Fibroblast of skin of left quadriceps (primary cell): ENCODE results near the gene FURIN.
"Not testable (repeated sequence)": the region's sequence is repeated elsewhere in the genome, so short reads cannot be mapped to it uniquely, and the experiment has no call there.

ENCODE experiments used
- DNase-seq, 2 experiments: peaks; one replicate each; pipeline ENCODE4 v3.0.0-alpha.2; 2013; ENCODE audit warnings: low read depth in 2 of 2

FURIN gene

DNA sequence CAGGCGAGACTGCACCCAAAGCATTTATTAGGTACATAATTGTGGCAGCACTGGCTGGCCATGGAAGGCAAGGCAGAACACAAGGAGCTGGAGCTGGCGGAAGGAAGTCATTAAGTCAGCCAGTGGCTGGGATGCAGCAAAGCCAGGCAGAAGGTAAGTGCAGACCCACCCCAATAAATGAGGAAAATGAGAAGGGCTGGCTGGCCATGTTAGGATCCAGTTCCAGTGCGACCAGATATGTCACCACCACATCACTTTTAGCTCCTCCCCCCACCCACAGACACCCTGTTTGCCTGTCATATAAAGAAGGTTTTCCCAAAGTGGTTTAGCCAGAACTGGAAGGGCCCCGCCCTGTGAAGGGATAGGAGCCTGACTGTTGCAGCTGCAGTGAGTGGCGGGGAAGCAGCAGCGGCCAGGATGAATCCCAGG is at the start of gene FURIN:
TSS of gene FURIN (plus strand) at position 328 of the 429 bp plus-strand sequence. CDS start 7,153 bp downstream, outside the sequence.
- no peak for DNase-seq

DNA sequence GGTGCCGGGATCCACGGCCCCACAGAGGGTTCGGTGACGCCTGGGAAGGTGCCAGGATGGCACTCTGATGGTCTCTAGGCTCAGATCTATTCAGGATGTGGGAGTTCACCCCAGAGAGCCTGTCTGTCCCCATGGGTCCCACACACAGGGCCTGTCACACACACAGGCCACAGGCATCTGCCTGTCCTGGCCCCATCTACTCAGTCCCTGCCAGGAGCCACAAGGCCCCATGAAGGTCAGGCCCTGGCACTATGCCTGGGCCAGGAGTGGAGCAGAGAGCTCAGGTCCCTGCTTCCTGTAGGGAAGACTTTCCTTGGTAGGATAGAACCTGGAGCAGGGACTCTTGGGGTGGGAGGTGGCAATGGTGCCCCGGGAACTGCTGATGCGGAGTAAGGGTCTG is 49.0 kb upstream of the FURIN start:
- no peak for DNase-seq

DNA sequence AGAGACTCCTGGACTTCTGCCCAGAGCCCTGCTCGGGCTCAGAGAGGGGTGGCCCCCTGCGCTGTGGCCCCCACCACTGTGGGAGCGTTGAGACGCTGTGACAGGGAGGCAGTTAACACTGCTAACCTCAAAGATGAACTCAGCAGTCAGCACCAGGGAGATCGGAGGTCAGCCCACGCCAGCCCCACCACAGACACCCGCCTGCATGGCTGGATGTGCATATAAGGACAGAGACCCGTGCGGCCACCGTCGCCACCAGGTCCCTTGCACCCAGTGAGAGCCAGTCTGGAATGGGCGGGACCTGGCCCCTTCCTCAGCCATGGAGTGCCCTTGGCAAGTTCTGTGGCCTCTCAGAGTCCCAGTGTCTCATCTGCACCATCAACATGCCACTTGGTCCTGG is 48.5 kb upstream of the FURIN start:
- no peak for DNase-seq

DNA sequence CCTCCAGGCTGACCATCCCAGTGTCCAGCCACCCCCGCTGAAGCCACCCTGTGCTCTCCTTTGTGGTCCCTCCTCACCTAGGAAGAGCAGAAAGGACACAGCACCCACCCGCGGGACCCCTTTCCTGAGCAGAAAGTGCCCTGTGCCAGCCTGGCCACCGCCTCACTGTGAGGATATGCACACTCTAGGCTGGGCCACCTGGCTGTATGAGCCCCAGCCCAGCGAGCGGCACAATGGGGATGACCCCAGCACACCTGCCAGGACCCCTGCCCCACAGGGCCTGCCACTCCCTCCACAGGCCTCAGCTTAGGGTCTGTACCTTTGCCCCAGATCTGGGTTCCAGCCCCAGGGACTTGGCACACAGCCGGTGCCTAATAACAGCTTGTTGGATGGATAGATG is 47.9 kb upstream of the FURIN start:
- DNase-seq, result no peak

DNA sequence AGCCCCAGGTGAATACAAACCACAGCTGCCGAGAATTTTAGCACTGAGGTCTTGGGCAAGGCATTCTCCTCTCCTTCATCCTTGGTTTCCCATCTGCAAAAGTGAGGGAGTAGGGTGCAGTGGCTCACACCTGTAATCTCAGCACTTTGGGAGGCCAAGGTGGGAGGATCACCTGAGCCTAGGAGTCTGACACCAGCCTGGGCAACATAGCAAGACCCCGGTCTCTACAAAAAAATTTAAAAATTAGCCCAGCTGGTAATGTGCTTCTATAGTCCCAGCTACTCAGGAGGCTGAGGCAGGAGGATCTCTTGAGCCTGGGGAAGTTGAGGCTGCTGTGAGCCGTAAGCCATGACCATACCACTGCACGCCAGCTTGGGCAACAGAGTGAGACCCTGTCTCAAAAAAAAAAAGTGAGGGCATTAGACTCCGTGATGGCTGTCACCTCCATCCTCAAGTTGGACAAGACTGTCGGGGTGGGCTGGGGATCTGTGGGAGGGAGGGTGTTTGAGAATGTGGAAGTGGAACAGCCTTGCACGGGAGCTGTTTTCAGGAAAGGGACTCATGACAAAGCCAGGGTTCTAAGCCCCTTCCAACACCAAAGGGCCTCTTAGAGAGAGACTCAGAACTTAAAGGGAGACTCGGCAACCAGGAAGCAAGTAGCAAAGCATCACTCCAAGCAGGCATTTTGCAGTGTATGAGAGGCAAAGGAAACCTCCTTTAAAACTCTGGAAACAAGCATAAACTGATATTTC is 46.0 kb upstream of the FURIN start:
- no peak for DNase-seq

DNA sequence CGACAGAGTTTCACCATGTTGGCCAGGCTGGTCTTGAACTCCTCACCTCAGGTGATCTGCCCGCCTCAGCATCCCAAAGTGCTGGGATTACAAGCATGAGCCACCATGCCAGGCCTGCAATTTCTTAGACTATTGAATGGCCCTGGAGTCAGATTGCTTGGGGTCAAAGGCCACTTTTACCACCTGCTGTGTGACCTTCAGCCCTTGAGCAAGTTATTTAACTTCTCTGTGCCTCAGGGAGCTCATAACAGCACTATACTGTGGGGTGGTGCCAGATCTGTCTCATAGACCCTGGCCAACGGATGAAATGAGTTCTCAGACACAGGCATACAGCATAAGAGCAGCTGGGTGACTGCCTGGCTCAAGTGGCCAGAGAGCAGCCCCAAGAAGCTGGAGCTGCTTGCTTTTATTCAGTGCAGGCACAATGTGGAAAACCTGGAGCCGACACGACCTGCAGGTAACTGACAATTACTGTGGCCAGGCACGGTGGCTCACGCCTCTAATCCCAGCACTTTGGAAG is 44.9 kb upstream of the FURIN start:
- no peak for DNase-seq

DNA sequence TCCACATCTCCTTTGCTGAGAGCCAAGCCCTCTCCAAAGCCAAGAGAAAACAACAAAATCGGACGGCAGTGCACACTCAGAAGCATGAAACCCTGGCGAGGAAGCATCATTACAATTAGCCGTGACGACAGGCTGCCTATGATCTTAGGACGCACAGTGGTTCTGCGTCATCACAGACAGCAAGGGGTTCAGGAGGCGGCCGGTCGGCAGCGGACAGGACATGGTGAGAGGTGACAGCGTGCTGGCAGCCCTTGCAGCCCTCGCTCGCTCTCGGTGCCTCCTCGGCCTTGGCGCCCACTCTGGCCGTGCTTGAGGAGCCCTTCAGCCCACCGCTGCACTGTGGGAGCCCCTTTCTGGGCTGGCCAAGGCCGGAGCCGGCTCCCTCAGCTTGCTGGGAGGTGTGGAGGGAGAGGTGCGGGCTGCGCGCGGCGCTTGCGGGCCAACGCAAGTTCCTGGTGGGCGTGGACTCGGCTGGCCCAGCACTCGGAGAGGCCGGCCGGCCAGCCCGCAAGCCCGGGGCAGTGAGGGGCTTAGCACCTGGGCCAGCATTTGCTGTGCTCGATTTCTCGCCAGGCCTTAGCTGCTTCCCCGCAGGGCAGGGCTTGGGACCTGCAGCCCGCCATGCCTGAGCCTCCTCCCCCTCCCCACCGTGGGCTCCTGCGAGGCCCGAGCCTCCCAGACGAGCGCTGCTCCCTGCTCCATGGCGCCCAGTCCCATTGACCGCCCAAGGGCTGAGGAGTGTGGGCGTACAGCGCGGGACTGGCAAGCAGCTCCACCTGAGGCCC is 43.1 kb upstream of the FURIN start:
- not testable (repeated sequence) for DNase-seq

DNA sequence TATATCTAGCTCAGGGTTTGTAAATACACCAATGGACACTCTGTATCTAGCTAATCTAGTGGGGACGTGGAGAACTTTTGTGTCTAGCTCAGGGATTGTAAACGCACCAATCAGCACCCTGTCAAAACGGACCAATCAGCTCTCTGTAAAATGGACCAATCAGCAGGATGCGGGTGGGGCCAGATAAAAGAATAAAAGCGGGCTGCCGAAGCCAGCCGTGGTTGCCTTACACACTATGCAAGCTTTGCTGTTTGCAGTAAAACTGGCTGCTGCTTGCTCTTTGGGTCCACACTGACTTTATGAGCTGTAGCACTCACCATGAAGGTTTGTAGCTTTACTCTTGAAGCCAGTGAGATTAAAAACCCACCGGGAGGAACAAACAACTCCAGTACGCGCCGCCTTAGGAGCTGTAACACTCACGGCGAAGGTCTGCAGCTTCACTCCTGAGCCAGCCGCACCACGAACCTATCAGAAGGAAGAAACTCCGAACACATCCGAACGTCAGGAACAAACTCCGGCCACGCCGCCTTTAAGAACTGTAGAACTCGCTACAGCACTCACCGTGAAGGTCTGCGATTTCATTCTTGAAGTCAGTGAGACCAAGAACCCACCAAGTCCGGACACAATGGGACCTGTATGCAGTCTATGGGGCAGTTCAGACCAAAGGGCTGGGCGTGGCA is 42.0 kb upstream of the FURIN start:
- not testable (repeated sequence) for DNase-seq

DNA sequence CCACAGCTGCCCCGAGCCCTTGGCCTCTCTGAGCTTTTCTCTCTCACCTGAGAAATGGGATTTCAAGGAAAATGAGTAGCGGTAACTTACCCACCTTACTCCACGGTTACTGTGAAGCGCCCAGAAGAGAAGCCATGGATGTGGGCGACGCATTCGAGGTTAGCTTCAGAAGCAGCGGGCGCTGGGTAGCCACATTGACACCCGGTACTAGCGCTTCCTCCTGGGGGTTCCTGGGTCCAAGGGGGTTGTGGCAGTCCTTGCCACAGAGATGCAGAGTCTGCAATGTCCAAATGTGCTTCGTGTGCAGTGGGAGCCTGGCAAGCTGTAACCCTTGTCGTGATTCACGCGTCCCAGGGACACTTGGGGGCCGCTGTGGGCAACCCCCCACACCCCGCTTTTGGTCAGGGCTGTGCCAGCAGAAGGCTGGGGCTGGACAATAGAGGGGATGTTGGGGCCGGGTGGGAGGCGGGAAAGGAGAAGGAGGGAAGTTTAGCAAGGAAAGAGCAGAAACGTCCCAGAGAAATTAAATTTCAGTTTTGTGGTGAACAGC is 41.4 kb upstream of the FURIN start:
- no peak for DNase-seq

DNA sequence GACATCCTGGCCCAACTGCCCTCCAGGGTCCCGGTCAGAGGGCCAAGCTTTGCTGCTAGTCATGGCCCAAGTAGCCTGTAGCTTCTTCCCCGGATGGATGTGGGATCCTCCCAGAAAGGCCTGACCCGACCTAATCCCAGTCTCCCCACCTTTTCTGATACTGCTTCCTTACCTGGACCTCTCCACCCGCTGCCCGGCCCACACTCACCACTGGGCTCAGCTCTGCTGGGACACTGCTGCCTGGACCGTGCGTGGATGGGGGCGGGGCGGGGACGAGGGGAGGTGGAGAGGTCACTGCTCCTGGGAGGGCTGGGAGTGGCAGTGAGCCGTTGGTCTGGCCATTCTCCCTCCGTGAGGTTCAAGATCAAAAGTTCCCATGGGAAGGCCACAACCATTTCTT is 40.3 kb upstream of the FURIN start:
- DNase-seq, result no peak

DNA sequence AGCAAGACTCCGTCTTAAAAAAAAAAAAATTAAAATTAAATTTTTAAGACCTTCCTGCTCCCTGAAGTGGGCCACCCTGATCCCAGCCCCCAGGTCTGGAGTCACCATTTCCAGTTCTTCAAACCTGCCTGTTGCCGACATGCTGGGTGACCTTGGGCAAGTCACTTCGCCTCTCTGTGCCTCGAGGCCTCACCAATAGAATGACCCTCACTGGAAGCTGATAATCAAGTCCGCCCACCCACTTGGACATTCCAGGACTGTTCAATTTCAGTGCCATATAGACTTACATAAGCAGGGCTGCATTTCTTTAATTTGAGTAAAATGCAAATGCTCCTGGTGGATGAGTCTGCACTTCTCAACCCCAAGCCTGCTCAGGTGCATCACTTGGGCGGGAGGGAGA is 39.3 kb upstream of the FURIN start:
- no peak for DNase-seq

DNA sequence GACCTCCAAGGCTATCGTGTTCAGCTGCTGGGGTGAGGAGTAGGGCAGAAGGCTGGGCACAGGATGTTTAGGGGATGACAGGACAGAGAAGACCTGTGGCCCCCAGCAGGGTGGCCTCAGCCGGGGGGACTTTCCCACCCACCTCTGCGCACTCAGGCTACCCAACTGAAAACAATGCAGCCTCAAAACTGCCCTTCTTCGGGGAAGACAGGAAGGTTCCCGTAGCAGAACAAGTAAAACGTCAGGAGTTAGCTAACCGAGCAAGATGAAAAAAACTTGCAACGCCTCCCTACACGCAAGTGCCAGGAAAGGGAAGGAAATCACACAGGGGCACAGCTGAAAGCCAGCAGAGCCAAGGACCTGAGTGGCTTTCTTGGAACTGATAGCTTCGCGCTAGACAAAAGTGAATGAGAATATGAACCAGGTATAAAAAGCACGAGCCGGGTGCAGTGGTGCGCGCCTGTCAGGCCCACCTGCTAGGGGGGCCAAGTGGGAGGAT is 38.4 kb upstream of the FURIN start:
- DNase-seq, result no peak

DNA sequence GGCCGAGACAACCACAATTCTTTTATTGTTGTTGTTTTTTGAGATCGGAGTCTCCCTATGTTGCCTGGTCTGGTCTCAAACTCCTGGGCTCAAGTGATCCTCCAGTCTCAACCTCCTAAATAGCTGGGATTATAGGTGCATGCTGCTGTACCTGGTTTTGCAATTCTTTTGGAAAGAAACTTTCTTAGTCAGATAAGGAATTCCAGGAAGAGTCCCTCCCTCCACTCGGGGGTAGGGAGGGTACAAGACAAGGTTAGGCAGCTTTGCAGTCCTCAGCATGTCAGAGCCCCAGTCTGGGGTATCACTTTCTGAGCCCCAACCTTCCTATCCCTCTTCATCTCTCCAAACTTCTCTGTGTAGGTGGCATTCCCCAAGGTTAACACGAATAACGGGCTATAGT is 33.8 kb upstream of the FURIN start:
- DNase-seq, result no peak

DNA sequence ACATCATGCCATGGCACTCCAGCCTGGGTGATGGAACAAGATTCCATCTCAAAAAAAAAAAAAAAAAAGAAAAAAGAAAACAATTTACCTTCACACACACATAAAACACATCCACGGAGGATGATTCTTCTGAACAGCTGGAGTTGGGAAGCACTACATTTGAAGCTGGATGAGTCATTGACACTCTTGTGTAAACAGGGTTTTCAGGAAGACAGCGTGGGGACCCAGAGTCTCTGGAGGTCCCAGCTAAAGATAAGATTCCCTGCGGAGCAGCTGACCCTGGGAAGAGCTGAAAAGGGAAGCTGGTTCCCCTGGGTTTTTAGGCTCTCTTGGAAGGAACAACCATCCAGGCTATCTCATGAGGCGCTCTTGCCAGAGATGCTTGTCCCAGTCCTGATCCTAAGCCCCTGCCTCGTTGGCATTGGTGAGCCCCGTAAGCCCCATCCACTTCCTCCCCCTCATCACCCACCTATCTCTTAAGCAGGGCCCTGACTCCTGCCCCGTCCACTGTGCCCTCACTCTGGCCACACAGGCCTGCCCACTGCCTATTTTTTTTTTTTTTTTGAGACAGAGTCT is 32.0 kb upstream of the FURIN start:
- DNase-seq, result peak in 1 of 2 experiments; percentile 20

DNA sequence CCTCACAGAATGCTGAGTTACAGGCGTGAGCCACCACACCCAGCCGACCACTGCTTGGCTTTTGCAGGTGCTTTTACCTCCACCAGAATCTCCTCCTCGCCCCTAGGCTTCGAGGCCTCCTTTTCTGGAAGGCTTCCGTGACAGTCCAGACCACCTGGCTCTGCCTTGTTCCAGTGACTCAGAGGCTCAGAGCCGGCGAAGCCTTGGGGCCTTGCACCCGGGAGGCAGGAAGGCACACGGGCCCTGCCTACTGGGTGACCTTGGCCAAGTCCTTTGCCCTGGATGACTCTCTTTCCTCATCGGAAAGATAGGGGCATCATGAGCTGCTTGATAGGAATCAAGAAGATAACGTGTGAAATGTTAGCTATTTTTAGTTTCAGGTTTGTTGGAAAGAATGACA is 31.3 kb upstream of the FURIN start:
- DNase-seq, result no peak

DNA sequence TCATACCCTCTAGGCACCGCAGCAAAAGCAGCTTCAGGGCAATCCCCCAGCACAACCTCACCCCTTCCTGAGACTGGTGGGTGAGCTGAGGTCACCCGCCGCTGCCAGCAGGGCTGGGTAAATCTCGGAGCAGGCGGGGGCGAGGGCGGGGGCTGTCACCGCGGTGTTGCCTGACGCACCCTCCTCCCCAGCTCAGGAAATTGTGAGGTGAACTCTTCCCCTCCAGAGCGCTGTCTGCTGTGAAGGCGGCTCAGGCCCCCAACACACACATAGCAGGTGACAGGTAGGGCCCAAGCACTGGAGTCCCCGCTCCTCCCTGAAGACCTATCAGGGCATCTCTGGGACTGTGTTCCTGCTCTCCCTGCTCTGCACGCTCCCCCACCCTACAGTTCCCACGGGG is 30.2 kb upstream of the FURIN start:
- no peak for DNase-seq

DNA sequence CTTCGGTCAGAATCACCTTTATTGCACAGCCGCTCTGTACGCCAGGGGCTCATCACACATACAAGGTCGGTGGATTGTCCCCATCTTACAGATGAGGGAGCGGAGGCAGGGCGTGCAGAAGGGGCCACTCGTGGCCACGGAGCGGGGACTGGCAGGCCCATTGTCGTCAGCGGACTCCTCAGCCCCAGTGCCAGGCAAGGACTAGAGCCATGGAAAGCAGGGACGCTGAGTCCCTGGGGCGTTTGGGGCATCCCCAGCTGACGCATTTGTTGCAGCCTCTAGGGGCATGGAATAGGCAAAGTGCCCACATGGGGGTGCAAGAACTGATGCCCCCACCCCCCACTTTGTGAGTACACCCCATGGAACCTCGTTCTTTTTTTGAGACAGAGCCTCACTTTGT is 29.8 kb upstream of the FURIN start:
- DNase-seq, result no peak

DNA sequence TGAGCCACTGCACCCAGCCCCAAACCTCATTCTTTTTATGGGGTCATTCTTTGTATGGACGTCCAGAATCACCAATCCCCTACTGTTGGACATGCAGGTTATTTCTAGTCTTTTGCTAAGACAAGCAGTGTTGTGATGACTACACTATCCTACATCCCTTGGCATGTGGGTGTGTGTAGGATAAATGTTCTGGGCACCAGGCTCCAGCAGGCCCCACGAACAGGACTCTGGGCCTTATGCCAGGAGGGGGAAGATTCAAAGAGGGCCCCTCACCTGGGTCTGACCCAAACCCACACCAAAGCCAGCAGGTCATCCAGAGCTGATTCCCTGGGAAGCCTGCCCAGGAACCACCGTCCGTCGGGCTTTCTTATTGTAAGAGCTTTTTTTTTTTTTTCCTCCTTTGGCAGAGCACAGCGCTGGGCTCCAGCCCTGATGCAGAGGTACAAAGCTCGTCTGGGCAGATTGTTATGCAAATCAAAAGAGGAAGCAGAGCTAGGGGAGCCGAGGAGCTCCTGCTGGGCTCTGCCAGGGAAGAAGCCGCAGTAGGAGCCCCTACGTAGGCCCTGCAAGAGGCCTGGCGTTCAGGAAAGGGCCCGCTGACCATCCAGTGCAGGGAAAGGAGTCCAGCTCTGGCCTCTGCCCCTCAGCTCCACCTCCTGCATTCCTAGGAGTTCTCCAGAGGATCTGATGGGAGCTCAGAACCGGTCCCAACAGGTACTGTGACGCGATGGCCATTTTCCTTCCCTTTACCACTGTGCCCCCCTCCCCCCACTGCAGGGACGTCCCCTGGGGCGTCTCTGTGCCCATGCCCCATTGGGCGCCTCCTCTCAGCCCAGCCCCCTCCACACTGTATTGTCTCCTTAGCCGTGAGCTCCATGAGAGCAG is 29.0 kb upstream of the FURIN start:
- no peak for DNase-seq

DNA sequence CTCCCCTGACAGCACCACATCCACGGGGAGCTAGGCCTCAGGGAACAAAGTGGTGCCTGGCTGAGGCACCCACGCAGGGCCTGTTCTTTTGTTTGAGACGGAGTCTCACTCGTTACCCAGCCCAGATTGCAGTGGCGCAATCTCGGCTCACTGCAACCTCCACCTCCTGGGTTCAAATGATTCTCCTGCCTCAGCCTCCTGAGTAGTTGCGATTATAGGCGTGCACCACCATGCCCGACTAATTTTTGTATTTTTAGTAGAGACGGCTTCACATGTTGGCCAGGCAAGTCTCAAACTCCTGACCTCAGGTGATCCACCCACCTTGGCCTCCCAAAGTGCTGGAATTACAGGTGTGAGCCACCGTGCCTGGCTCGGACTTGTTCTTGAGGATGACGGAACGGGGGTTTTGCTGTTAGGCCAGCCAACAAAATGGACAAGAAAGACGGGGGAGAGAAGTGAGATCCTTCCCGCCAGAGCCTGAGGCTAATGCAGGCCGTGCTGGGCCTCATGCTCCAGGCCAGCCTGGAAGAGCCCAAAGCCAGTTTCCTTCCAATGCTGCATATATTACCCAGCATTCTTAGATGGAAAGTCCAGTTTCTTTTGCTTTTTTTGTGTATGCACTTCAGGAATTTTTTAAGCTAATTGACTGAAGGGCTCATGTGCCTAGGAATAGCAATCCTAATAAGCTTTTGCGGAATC is 28.1 kb upstream of the FURIN start:
- DNase-seq, result no peak

DNA sequence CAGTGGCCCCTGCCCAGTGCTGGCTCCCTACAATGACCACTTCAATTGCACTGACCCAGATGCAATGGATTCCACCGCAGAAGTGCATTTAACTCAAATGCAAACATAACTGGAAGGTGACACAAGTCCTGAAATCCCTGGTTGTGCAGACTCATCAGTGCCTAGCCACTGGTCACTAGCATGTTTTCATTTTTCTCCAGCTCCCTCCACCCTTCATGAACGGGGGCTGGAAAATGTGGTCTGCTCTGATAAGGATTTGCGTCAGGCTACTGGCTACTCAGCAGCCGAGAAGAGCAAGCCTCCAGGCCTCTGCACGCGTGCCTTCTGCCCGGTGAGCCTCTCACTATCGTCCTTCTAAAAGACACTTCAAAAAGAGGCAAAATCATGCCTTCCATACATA is 27.4 kb upstream of the FURIN start:
- DNase-seq, result no peak
